ENCODE results near the gene TIMM22. TPM values are rescaled to one million over a fixed set of nuclear protein-coding genes. Genes with fewer than 3 reads are reported as not detected.

The TIMM22 gene
- total and polyA plus RNA-seq, 2 of the 4 experiments (the other 2 are of a cell fraction), result 12.7 to 12.9 TPM

- H3K9ac ChIP-seq (ENCODE audit: low read depth, low read length), result no peak overlapping the region
- ChIA-PET POLR2A (ENCODE audit: unreplicated experiment) (no interaction called here), CTCF (no interaction called here)
- ATAC-seq (ENCODE audit: low read depth), result no peak
- H2BK20ac ChIP-seq (ENCODE audit: low read depth, low read length), result no peak overlapping the region
- no peak overlapping the region for H3K27ac ChIP-seq (ENCODE audit: insufficient read depth, low read length)
- H3K56ac ChIP-seq (ENCODE audit: extremely low read depth, insufficient read depth, low read length), result no peak overlapping the region
- no peak for TF ChIP-seq CEBPB (IDR thresholded peaks at IDR 0.05; ENCODE audit: low read depth, low read length)
- TF ChIP-seq RAD21 (IDR thresholded peaks at IDR 0.05; ENCODE audit: low read length), result no peak
- no peak for TF ChIP-seq MAFK (IDR thresholded peaks at IDR 0.05; ENCODE audit: low read depth, low read length)
- no peak for TF ChIP-seq MAZ (IDR thresholded peaks at IDR 0.05; ENCODE audit: borderline replicate concordance, low read depth, low read length)
- no peak for TF ChIP-seq ELK1 (IDR thresholded peaks at IDR 0.05; ENCODE audit: borderline replicate concordance, low read depth, low read length)
- no peak for TF ChIP-seq CTCF (conservative IDR thresholded peaks at IDR 0.05; ENCODE audit: low read depth, low read length)
- TF ChIP-seq RCOR1 (IDR thresholded peaks at IDR 0.05; ENCODE audit: insufficient replicate concordance, low read length), result no peak
- TF ChIP-seq MXI1 (IDR thresholded peaks at IDR 0.05; ENCODE audit: borderline replicate concordance, low read depth, low read length), result no peak
- no peak for TF ChIP-seq RFX5 (IDR thresholded peaks at IDR 0.05; ENCODE audit: low read depth, low read length)
- no peak for TF ChIP-seq FOS (IDR thresholded peaks at IDR 0.05; ENCODE audit: low read depth, low read length)
- no peak for TF ChIP-seq SMC3 (IDR thresholded peaks at IDR 0.05; ENCODE audit: low read depth, low read length)
- in situ Hi-C loops (cut with MboI; ENCODE audit: low sequenced_read_pairs), result no loop called here
- H3K27me3 ChIP-seq (ENCODE audit: control insufficient read depth, insufficient read depth, low read length), result no peaks in the 10 kb centered on the region
- H2AFZ ChIP-seq (replicated peaks; ENCODE audit: low read length, poor library complexity), result no peak overlapping the region
- no TSS peak for BruUV-seq (replicated peaks)
- H3K4ac ChIP-seq (ENCODE audit: low read depth, low read length), result no peak overlapping the region
- peaks cover 0 to 21% of the 10 kb centered on the region in 2 experiments for H3K79me1 ChIP-seq (ENCODE audit: low read depth in 1 of 2, low read length in 2 of 2)
- H2AK5ac ChIP-seq (ENCODE audit: low read depth, low read length), result no peak overlapping the region
- H2BK120ac ChIP-seq (ENCODE audit: low read depth, low read length), result no peak overlapping the region
- H3K9me1 ChIP-seq (ENCODE audit: insufficient read depth, low read length), result peaks cover 13% of the 10 kb centered on the region
- H3K36me3 ChIP-seq (ENCODE audit: control insufficient read depth, insufficient read depth, low read length), result peaks cover 14% of the 10 kb centered on the region
- 84% methylated on average over 18 of the region's 27 CpGs; no CpG with 5 or more reads in 1 of the 2 experiments for WGBS, 2 experiments (ENCODE audit: extremely low coverage in 2 of 2, insufficient read length in 1 of 2)
- no peak overlapping the region for H4K8ac ChIP-seq (ENCODE audit: low read depth in 2 of 2, low read length in 2 of 2)
- no peak overlapping the region for H3K4me3 ChIP-seq (ENCODE audit: insufficient read depth, low read depth, low read length)
- no peak overlapping the region for H4K91ac ChIP-seq (ENCODE audit: insufficient read depth, low read depth, low read length)
- no peak overlapping the region for H3K23ac ChIP-seq (ENCODE audit: low read depth, low read length)
- H3K18ac ChIP-seq (ENCODE audit: low read depth, low read length), result no peak overlapping the region
- no peak overlapping the region for H4K5ac ChIP-seq (ENCODE audit: low read depth, low read length)
- dilution Hi-C loops (cut with HindIII; ENCODE audit: low sequenced_read_pairs, unreplicated experiment), result no loop called here
- no peak overlapping the region for H3K14ac ChIP-seq (replicated peaks; ENCODE audit: low read depth, low read length)
- H4K20me1 ChIP-seq (ENCODE audit: insufficient read depth, low read length), result peaks cover 45% of the 10 kb centered on the region
- no peaks in the 10 kb centered on the region for H3K9me3 ChIP-seq (ENCODE audit: control insufficient read depth, insufficient read depth, low read length)
- intact Hi-C loops (cut with micrococcal nuclease), result no loop called here
- H2BK5ac ChIP-seq (ENCODE audit: low read depth, low read length, poor library complexity, severe bottlenecking), result no peak overlapping the region
- H2BK15ac ChIP-seq (ENCODE audit: low read depth, low read length), result no peak overlapping the region
- H3K4me2 ChIP-seq (ENCODE audit: low read depth, low read length), result no peak overlapping the region
- no peak for DNase-seq
- H2AK9ac ChIP-seq (replicated peaks; ENCODE audit: low read depth, low read length, poor library complexity), result no peak overlapping the region
- peaks cover 21% of the 10 kb centered on the region for H3K4me1 ChIP-seq (ENCODE audit: control insufficient read depth, insufficient read depth, low read length)
Measured at GRCh38 chr17:1032391-1032790, 35.5 kb downstream of the TIMM22 start.
